GM12864 (cell line): ENCODE measurements around the gene PDE6B.

Experiments
- DNase-seq: peaks from one replicate; pipeline ENCODE4 v3.0.0-alpha.2; 2011; ENCODE audit warnings: low read depth
- H3K4me3 ChIP-seq: 2 replicates; pipeline ENCODE4 v1.5.1; 2011; ENCODE audit warnings: mild to moderate bottlenecking, low read depth, low read length, control low read depth
- TF ChIP-seq, protein P1 (sequence below): IDR thresholded peaks from 2 replicates; pipeline ENCODE4 v1.5.1; 2011; ENCODE audit warnings: low read depth, mild to moderate bottlenecking, moderate library complexity, low read length, control low read depth, inconsistent platforms; ENCODE audit errors: missing control alignments

PDE6B gene

DNA sequence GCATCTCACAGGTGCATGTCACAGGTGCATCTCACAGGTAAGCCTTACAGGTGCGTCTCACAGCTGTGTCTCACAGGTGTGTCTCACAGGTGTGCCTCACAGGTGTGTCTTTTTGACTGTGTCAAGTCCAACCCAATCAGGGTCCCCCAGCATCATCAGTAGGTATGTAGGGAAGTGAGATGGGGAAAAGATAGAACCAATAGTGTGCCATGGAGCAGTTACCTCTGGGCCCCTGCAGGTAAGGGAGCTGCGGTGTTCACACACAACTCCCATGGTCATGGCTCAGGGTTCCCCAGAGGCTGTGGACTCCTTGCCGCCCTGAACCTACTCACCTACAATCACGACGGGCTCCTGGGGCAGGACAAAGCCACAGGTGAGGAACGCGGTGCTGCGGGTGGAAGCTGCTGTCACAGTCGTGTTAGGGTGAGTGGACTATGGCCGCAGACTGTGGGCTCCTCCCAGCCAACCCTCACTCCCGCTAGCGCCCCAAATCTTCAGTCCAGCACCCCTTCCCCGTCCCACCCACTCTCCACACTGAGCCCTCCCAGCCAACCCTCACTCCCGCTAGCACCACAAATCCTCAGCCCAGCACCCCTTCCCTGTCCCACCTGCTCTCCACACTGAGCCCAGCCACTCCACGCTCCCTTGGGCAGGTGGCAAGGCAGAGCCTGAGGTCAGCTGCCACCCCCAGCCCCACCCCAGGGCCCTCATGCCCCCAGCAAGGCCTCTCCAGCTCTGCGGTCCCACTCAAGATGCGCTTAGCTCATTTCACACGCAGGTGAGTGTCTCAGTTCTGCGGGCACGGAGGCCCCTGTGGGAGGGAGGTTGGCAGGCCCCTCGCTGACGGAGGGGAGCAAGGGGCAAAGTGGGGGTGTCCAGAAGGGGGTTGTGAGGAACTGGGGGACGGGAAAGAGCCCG, 2.1 kb upstream of the PDE6B start:
- H3K4me3 ChIP-seq, result no peak overlapping the region
- DNase-seq, result no peak
- TF ChIP-seq, protein P1, sequence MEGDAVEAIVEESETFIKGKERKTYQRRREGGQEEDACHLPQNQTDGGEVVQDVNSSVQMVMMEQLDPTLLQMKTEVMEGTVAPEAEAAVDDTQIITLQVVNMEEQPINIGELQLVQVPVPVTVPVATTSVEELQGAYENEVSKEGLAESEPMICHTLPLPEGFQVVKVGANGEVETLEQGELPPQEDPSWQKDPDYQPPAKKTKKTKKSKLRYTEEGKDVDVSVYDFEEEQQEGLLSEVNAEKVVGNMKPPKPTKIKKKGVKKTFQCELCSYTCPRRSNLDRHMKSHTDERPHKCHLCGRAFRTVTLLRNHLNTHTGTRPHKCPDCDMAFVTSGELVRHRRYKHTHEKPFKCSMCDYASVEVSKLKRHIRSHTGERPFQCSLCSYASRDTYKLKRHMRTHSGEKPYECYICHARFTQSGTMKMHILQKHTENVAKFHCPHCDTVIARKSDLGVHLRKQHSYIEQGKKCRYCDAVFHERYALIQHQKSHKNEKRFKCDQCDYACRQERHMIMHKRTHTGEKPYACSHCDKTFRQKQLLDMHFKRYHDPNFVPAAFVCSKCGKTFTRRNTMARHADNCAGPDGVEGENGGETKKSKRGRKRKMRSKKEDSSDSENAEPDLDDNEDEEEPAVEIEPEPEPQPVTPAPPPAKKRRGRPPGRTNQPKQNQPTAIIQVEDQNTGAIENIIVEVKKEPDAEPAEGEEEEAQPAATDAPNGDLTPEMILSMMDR, result no peak

DNA sequence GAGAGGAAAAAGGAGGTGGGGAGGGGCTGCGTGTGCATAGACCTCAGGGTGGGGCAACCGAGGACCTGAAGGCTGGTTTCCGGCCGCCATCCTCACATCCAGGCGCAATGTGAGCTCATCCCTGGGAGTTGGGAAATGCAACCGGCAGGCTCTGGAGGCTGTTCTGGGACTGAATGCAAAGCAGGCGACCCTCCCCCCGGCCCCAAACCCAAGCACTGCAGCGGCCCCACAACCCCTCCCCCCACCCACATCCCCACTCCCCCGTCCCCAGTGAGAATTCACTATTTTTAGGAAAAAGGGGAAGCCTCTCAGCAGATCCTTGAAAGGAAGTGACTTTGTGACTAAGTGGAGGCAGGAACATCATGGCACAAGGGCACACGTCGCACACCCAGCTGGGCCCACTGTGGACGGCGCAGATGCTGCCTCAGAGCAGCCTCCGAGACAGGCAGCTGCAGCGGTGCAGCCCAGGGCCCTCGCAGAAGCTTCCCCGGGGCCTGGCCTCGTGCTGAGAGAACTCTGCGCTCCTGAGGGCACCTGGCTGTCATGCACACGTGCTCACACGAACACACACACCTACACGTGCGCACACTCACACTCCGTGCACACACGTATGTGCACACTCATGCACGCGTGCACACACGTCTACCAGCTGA, 1.3 kb upstream of the PDE6B start:
- H3K4me3 ChIP-seq, result no peak overlapping the region
- TF ChIP-seq, protein P1, result no peak
- DNase-seq, result no peak

DNA sequence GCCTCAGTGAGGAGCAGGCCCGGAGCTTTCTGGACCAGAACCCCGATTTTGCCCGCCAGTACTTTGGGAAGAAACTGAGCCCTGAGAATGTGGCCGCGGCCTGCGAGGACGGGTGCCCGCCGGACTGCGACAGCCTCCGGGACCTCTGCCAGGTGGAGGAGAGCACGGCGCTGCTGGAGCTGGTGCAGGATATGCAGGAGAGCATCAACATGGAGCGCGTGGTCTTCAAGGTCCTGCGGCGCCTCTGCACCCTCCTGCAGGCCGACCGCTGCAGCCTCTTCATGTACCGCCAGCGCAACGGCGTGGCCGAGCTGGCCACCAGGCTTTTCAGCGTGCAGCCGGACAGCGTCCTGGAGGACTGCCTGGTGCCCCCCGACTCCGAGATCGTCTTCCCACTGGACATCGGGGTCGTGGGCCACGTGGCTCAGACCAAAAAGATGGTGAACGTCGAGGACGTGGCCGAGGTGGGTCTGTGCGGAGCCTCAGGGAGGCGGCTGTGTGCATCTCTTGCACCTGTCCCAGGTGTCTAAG, 323 bp downstream of the PDE6B start:
- no peak overlapping the region for H3K4me3 ChIP-seq
- no peak for DNase-seq
- TF ChIP-seq, protein P1, result no peak

DNA sequence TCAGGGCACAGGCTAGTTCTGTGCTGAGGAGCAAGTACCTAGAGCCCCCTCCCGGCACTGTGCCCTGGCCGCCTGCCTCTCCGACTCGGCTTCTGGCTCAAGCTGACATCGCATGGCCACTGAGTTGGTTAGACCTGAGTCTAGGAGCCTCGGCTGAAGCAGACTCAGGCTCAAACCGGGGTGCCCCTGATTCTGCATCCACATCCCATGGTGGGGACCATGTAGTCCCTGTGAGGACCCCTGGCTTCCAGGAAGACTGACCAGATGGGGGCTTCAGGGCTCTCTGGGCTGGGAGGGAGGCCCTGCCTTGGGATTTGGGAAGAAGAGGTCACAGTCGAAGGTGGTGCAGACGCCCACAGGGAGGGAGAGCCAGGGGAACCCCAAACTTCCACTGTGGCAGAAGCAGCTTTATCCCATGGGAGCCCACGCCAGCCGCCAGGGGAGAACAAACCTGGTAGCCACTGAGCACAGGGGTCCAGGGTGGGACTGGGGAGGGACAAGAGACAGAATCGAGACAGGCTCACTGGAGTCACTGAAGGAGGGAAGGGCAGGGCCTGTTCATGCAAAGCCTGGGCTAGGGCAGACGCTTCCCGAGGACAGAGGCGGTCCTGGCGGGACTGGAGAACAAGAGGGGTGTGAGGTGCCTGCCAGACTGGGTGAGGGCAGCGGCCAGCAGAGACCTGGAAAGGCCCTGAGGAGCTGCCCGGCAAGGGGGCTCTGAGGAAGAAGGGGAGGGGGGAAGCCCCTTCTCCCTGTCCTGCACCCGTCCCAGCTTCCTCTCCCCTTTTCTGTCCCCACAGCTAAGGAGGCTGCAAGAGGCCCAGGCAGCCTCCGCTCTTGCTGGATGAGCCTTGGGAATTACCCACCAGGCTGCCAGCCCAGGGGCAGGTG, 1.1 kb downstream of the PDE6B start:
- TF ChIP-seq, protein P1, result no peak
- DNase-seq, result no peak
- no peak overlapping the region for H3K4me3 ChIP-seq

DNA sequence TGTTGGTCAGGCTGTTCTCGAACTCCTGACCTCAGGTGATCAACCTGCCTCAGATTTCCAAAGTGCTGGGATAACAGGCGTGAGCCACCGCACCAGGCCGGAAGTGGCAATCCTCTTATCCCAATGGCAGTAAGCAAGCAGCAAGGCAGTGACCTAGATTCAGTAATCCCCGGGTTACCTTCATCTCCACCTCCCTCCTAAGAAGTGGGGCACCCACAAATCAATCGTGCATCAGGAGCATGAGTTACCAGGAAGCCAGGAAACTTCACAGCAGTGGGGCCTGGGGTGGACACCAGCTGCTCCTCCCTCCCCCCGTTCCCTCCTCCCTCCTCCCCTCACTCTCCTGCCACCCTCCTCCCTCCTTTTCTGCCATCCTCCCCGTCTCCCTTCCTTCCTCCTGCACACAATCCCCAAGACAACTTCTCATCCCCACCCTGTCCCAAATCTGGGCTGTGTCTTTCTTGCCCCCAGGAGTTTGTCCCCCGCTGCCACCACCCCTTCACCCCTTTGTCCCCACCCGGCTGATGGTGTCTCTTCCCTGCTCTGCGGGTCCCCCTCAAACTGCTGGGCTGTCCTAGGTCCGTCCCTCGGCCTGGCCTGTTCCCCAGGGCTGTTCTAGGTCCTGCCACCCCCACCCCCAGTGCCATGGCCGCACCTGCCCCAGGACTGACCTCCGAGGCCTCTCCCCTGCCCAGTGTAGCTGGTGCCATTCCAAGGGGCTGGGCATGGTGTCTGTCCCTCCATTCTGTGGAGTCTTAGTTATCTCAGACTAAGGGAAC, 2.2 kb downstream of the PDE6B start:
- DNase-seq, result no peak
- TF ChIP-seq, protein P1, result no peak
- H3K4me3 ChIP-seq, result no peak overlapping the region

DNA sequence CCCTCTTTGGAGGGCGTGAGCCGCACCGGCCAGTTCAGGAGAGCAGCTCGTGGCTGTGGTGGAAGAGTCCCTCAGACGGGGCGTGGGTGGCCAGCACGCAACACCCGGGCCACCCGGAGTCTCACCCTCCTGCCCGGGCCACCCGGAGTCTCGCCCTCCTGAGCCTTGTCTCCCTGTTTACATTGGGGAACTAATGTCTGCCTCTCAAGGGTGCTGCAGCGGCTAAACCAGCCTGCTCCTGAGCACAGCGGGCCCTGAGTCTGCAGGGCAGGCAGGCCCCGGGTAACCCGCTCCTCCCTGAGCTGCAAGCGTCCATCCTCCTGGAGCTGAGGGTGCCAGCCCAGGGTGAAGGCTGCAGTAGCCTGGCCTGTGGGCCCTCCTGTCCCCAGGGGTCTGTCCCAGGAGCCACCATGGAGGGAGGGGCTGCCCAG, 3.0 kb downstream of the PDE6B start:
- TF ChIP-seq, protein P1, result no peak
- no peak for DNase-seq

More for the DNA sequence above, 3.0 kb downstream of the PDE6B start:
- no peak overlapping the region for H3K4me3 ChIP-seq
